H1 (cell line): ENCODE data around the gene NANOS3. TPM values are rescaled to one million over a fixed set of nuclear protein-coding genes. Genes with fewer than 3 reads are reported as not detected.

ENCODE experiments used
- CTCF ChIA-PET: fragments of 300-600 bp; sonication (Branson Sonifier 250); formaldehyde crosslinking; loops from one replicate; lab custom pipeline; 2021; ENCODE audit not compliant: partially characterized antibody; lab: Charles Lee
- POLR2A ChIA-PET: fragments of 300-600 bp; sonication (Branson Sonifier 250); formaldehyde crosslinking; loops from one replicate; lab custom pipeline; 2021; ENCODE audit warnings: inconsistent platforms; ENCODE audit not compliant: partially characterized antibody; lab: Charles Lee
- DNase-seq, 2 experiments: peaks; one replicate each; pipeline versions ENCODE4 v3.0.0 to v3.0.0-alpha.2; 2010 to 2022; ENCODE audit warnings: low spot score in 2 of 2, low read depth in 1 of 2, mixed read lengths in 1 of 2
- FAIRE-seq: peaks from 2 replicates; lab custom pipeline; 2011; peaks lifted over from hg19 to GRCh38; lab: Jason Lieb, UNC
- H2AFZ ChIP-seq: 2 replicates; pipeline ENCODE4 v1.8.1; 2012; ENCODE audit warnings: low read length, inconsistent platforms
- H2AK5ac ChIP-seq: 2 replicates; pipeline ENCODE4 v1.6.1; 2013; ENCODE audit warnings: low read depth, low read length
- H2BK120ac ChIP-seq: replicated peaks from 2 replicates; pipeline ENCODE3; 2013; ENCODE audit warnings: low read depth, low read length, inconsistent platforms
- H2BK12ac ChIP-seq: 2 replicates; pipeline ENCODE4 v1.6.1; 2013; ENCODE audit warnings: low read depth, low read length
- H2BK15ac ChIP-seq: 2 replicates; pipeline ENCODE4 v1.6.1; 2013; ENCODE audit warnings: low read length
- H2BK20ac ChIP-seq: 2 replicates; pipeline ENCODE4 v1.6.1; 2013; ENCODE audit warnings: low read length
- H2BK5ac ChIP-seq: 2 replicates; pipeline ENCODE4 v1.6.1; 2013; ENCODE audit warnings: low read depth, low read length
- H3K14ac ChIP-seq: 2 replicates; pipeline ENCODE4 v1.6.1; 2013; ENCODE audit warnings: inconsistent platforms; ENCODE audit not compliant: insufficient read length
- H3K18ac ChIP-seq: 2 replicates; pipeline ENCODE4 v1.6.1; 2013; ENCODE audit warnings: low read length; ENCODE audit errors: extremely low read depth
- H3K23ac ChIP-seq: 2 replicates; pipeline ENCODE4 v1.6.1; 2013; ENCODE audit warnings: inconsistent platforms; ENCODE audit not compliant: insufficient read length
- H3K23me2 ChIP-seq: 2 replicates; pipeline ENCODE4 v1.6.1; 2013; ENCODE audit warnings: low read depth, low read length
- H3K27ac ChIP-seq: 2 replicates; pipeline ENCODE4 v1.6.1; 2011; ENCODE audit warnings: low read depth, low read length, inconsistent platforms
- H3K27me3 ChIP-seq, 4 experiments: replicated peaks in 1 of 4; 1 replicate in 1 of 4; 2 replicates in 3 of 4; pipeline versions ENCODE4 v1.6.1 to v1.8.1; 2011 to 2013; ENCODE audit warnings: low read length in 3 of 4, mild to moderate bottlenecking in 3 of 4, inconsistent platforms in 2 of 4, mixed read lengths in 2 of 4, moderate library complexity in 1 of 4; ENCODE audit not compliant: control insufficient read depth in 3 of 4, insufficient read depth in 3 of 4; ENCODE audit errors: extremely low read depth in 1 of 4
- H3K36me3 ChIP-seq, 4 experiments: 2 replicates each; pipeline versions ENCODE4 v1.6.1 to v1.8.1; 2011 to 2013; ENCODE audit warnings: mild to moderate bottlenecking in 4 of 4, low read length in 3 of 4, moderate library complexity in 2 of 4, control low read depth in 1 of 4, inconsistent platforms in 1 of 4; ENCODE audit not compliant: insufficient read depth in 4 of 4, control insufficient read depth in 2 of 4
- H3K4ac ChIP-seq: replicated peaks from 2 replicates; pipeline ENCODE3; 2013; ENCODE audit warnings: low read length, low read depth, mixed read lengths, inconsistent platforms; ENCODE audit not compliant: insufficient read length
- H3K4me1 ChIP-seq, 4 experiments: replicated peaks in 1 of 4; 1 replicate in 1 of 4; 2 replicates in 3 of 4; pipeline versions ENCODE4 v1.6.1 to v1.8.1; 2011 to 2013; ENCODE audit warnings: low read length in 3 of 4, inconsistent platforms in 2 of 4, mixed read lengths in 1 of 4; ENCODE audit not compliant: insufficient read depth in 4 of 4, control insufficient read depth in 3 of 4
- H3K4me2 ChIP-seq, 2 experiments: 2 replicates each; pipeline versions ENCODE4 v1.6.1 to v1.8.1; 2011 to 2013; ENCODE audit warnings: low read depth in 2 of 2, low read length in 2 of 2, control low read depth in 1 of 2, inconsistent platforms in 1 of 2, mild to moderate bottlenecking in 1 of 2; ENCODE audit not compliant: insufficient read depth in 1 of 2
- H3K4me3 ChIP-seq, 4 experiments: fragments of 200-600, 300-600 bp in 1 of 4; sonication (generic), shearing (Covaris generic), sonication (Bioruptor Twin) in 1 of 4; 2 replicates each; pipeline versions ENCODE4 v1.5.1 to v1.8.1; 2011 to 2016; ENCODE audit warnings: low read length in 4 of 4, low read depth in 3 of 4, control low read depth in 2 of 4, inconsistent platforms in 2 of 4, mild to moderate bottlenecking in 2 of 4, mixed read lengths in 1 of 4, moderate library complexity in 1 of 4; ENCODE audit not compliant: insufficient read depth in 2 of 4; ENCODE audit errors: extremely low read depth in 1 of 4
- H3K56ac ChIP-seq: replicated peaks from 2 replicates; pipeline ENCODE3; 2013; ENCODE audit warnings: low read depth, mild to moderate bottlenecking, mixed read lengths, low read length, inconsistent platforms; ENCODE audit not compliant: insufficient read length
- H3K79me1 ChIP-seq: 2 replicates; pipeline ENCODE4 v1.6.1; 2013; ENCODE audit warnings: low read depth, low read length, control low read depth
- H3K79me2 ChIP-seq, 2 experiments: 2 replicates each; pipeline versions ENCODE4 v1.6.1 to v1.8.1; 2012 to 2013; ENCODE audit warnings: low read length in 2 of 2, mild to moderate bottlenecking in 2 of 2, inconsistent platforms in 1 of 2; ENCODE audit not compliant: insufficient read depth in 2 of 2, control insufficient read depth in 1 of 2
- H3K9ac ChIP-seq, 4 experiments: replicated peaks in 1 of 4; 1 replicate in 1 of 4; 2 replicates in 3 of 4; pipeline versions ENCODE4 v1.6.1 to v1.8.1; 2011 to 2013; ENCODE audit warnings: low read depth in 3 of 4, low read length in 3 of 4, control low read depth in 2 of 4, mild to moderate bottlenecking in 2 of 4, moderate library complexity in 2 of 4, inconsistent platforms in 1 of 4; ENCODE audit errors: extremely low read depth in 1 of 4
- H3K9me3 ChIP-seq, 2 experiments: 2 replicates each; pipeline versions ENCODE4 v1.6.1 to v1.8.1; 2012 to 2013; ENCODE audit warnings: mild to moderate bottlenecking in 2 of 2, moderate library complexity in 2 of 2, control low read depth in 1 of 2, inconsistent platforms in 1 of 2, low read depth in 1 of 2, low read length in 1 of 2, mixed read lengths in 1 of 2; ENCODE audit not compliant: insufficient read depth in 2 of 2
- H4K20me1 ChIP-seq, 2 experiments: replicated peaks in 1 of 2; 2 replicates each; pipeline versions ENCODE3 to v1.8.1; 2011 to 2013; ENCODE audit warnings: inconsistent platforms in 2 of 2, low read length in 2 of 2, mild to moderate bottlenecking in 1 of 2; ENCODE audit not compliant: insufficient read depth in 2 of 2, control insufficient read depth in 1 of 2
- H4K5ac ChIP-seq: 2 replicates; pipeline ENCODE4 v1.6.1; 2013; ENCODE audit warnings: low read length, low read depth, mixed read lengths, inconsistent platforms; ENCODE audit not compliant: insufficient read length
- H4K8ac ChIP-seq: 2 replicates; pipeline ENCODE4 v1.8.0; 2013; ENCODE audit warnings: mild to moderate bottlenecking, moderate library complexity, low read length, inconsistent platforms; ENCODE audit not compliant: insufficient read depth; ENCODE audit errors: extremely low read depth
- H4K91ac ChIP-seq: replicated peaks from 2 replicates; pipeline ENCODE3; 2013; ENCODE audit warnings: low read length, mixed read lengths, inconsistent platforms; ENCODE audit not compliant: insufficient read length
- EGR1 ChIP-seq: IDR thresholded peaks from 2 replicates; pipeline ENCODE4 v1.6.1; 2011; ENCODE audit warnings: low read depth, low read length, borderline replicate concordance
- WGBS, 2 experiments: shearing (Covaris generic) in 1 of 2; methylation state at CpG; one replicate each; pipeline versions ENCODE4 v1.1.6 to v1.1.7; 2013 to 2015; ENCODE audit warnings: low lambda C conversion rate in 2 of 2, mixed read lengths in 2 of 2, inconsistent platforms in 1 of 2, low coverage in 1 of 2, missing lambda C conversion rate in 1 of 2; ENCODE audit not compliant: insufficient replicate concordance in 2 of 2, insufficient coverage in 1 of 2, insufficient read length in 1 of 2; ENCODE audit errors: extremely low coverage in 1 of 2, missing lambda C conversion rate in 1 of 2; 5-methylcytosine and 5-hydroxymethylcytosine counted together
- polyA plus RNA-seq, 7 experiments: library from polyadenylated mRNA; depleted of rRNA in 3 of 7; stranded (reverse) in 5 of 7; unstranded in 2 of 7; fragments of >200 nt in 5 of 7; fragments of 200-250 nt in 2 of 7; gene quantifications; 1 replicate in 5 of 7; 2 replicates in 1 of 7; 4 replicates in 1 of 7; pipeline versions ENCODE4 v1.2.1 to v1.2.3, GENCODE V29; 2011 to 2013; ENCODE audit warnings: missing spikeins in 2 of 7, mixed read lengths in 2 of 7
- total RNA-seq: library from RNA; stranded (reverse); fragmentation: NEBNext Ultra II Directional; extraction: Animal tissue kit (Norgen Biotek cat#: 25700); gene quantifications from 2 replicates; pipeline ENCODE4 v1.2.1, GENCODE V29; 2021

The NANOS3 gene
- total and polyA plus RNA-seq, 2 of the 8 experiments (the other 6 are each of a cell fraction or from before 2014, with no cell fraction given), result 0.62 TPM; not detected in 1

DNA sequence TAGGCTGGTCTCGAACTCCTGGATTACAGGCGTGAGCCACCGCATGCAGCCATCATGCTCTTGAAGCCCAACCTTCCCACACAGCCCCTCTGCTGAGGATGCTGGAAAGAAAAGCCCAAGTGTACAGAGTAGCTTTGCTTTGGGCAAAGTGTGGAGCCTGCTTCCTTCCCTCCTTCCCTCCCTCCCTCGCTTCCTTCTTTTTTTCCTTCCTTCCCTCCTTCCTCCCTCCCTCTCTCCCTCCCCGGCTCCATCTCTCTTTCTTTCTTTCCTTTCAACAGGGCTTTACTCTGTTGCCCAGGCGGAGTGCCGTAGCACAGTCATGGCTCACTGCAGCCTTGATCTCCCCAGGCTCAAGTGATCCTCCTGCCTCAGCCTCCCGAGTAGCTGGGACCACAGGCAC is 31.7 kb downstream of the NANOS3 start:
- Histone ChIP-seq H3K56ac (no peak overlapping the region), H3K23ac (no peak overlapping the region), H3K36me3 (peaks cover 2 to 15% (median 6%) of the 10 kb centered on the region in 4 experiments; a peak in 5 of 8 replicates), H3K4me2 (no peak overlapping the region), H3K4me3 (no peak overlapping the region), H4K20me1 (no peaks in the 10 kb centered on the region), H2BK20ac (no peak overlapping the region), H3K79me1 (peaks cover 3% of the 10 kb centered on the region; the same call in 1 of the 2 replicates), H3K4me1 (peaks cover 0 to 6% (median under 1%) of the 10 kb centered on the region in 4 experiments; a peak in 2 of 7 replicates), H2BK5ac (no peak overlapping the region), H2AK5ac (no peak overlapping the region), H2AFZ (no peak overlapping the region), H4K91ac (no peak overlapping the region), H2BK12ac (no peak overlapping the region), H2BK120ac (no peak overlapping the region), H3K27me3 (peaks cover 0 to 4% (median 3%) of the 10 kb centered on the region in 4 experiments; a peak in 3 of 7 replicates), H3K14ac (no peak overlapping the region), H4K8ac (no peak overlapping the region), H3K9me3 (no peaks in the 10 kb centered on the region), H3K4ac (no peak overlapping the region), H2BK15ac (no peak overlapping the region), H3K23me2 (peaks cover 8% of the 10 kb centered on the region; the same call in 1 of the 2 replicates), H3K27ac (no peak overlapping the region), H3K79me2 (no peaks in the 10 kb centered on the region), H3K18ac (no peak overlapping the region), H3K9ac (no peak overlapping the region), H4K5ac (no peak overlapping the region)
- 83% methylated on average over 8 of the region's 8 CpGs; no CpG with 5 or more reads in 1 of the 2 experiments for WGBS, 2 experiments
- DNase-seq (no peak), FAIRE-seq (no peak)
- TF ChIP-seq EGR1, result no peak
- POLR2A ChIA-PET, result interaction anchor here (1.2 kb wide), 1 partner anchor 16 kb away, joined by 3 read pairs; no protein-coding TSS in a partner anchor
- CTCF ChIA-PET, result interaction anchor here (0.6 to 1.1 kb wide), 6 partner anchors 8 to 109 kb away, joined by 3 to 4 read pairs (median 4); no protein-coding TSS in a partner anchor
